ENCODE results near the gene RTN4R.

The RTN4R gene

GRCh38 chr22:20249797-20250354 lies 18.2 kb downstream of the RTN4R start:
- intact Hi-C loops (cut with DNase I) = no loop called here
- DNase-seq = peak in 29 of 42 donors; percentile 31 to 77 (median 56)

- DNase-seq = no peak
- intact Hi-C loops (cut with DNase I) = no loop called here
Measured at GRCh38 chr22:20248461-20248978, 19.6 kb downstream of the RTN4R start.

DNA sequence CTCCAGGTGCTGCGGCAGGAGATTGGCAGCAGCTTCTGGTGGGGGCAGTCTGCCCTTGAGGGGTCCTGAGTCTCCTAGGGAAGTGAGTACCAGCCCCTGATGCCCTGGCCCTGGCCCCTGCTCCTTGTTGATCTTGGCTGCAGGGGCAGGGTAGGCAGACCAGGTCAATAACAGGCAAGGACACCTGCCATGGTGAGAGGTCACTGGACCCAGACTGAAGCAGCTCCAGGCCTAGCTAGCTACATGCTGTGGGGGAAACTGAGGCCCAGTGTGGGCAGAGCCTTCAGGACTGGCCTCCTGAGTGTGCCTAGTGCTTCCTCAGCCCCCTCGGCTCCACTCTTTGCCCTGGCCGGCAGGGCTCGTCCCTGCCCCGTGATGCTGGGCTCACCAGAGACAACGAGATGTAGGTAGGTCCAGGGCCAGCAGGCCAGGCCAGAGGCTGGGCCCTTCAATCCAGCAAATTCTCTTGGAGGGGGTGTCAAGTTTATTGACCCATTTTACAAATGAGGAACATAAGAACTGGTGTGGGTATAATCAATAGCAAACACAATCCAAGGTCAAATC lies 20.4 kb downstream of the RTN4R start:
- DNase-seq = no peak
- intact Hi-C loops (cut with DNase I) = no loop called here

GRCh38 chr22:20247010-20247505 lies 21.1 kb downstream of the RTN4R start:
- DNase-seq = no peak
- intact Hi-C loops (cut with DNase I) = no loop called here

- intact Hi-C loops (cut with DNase I) = no loop called here
- DNase-seq = no peak
Measured at GRCh38 chr22:20246368-20247009, 21.6 kb downstream of the RTN4R start.

- intact Hi-C loops (cut with DNase I) = no loop called here
- DNase-seq = no peak
Measured at GRCh38 chr22:20245577-20246367, 22.3 kb downstream of the RTN4R start.

GRCh38 chr22:20244691-20245576 lies 23.2 kb downstream of the RTN4R start:
- intact Hi-C loops (cut with DNase I) = no loop called here

DNA sequence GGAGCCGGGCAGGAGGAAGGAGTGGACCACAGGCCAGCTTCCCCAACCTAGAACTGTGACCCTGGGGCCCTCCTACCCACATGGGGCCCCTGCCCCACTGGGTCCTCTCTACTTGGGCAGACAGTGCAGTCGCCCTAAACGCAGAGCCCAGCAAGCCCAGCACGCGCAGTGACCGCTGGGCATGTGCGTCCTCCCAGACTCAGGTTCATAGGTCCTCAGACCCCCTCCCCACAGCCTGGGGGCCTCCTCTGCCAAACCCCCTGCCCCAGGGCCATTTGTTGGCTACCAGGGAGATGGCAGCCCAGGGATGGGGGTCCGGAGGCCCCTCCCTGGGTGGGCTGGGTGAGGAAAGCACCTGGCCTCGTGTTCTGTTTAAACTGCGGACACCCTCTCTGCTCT lies 23.9 kb downstream of the RTN4R start:
- no peak for DNase-seq
- intact Hi-C loops (cut with DNase I) = no loop called here

More at GRCh38 chr22:20244691-20245576, 23.2 kb downstream of the RTN4R start:
- DNase-seq = no peak

DNA sequence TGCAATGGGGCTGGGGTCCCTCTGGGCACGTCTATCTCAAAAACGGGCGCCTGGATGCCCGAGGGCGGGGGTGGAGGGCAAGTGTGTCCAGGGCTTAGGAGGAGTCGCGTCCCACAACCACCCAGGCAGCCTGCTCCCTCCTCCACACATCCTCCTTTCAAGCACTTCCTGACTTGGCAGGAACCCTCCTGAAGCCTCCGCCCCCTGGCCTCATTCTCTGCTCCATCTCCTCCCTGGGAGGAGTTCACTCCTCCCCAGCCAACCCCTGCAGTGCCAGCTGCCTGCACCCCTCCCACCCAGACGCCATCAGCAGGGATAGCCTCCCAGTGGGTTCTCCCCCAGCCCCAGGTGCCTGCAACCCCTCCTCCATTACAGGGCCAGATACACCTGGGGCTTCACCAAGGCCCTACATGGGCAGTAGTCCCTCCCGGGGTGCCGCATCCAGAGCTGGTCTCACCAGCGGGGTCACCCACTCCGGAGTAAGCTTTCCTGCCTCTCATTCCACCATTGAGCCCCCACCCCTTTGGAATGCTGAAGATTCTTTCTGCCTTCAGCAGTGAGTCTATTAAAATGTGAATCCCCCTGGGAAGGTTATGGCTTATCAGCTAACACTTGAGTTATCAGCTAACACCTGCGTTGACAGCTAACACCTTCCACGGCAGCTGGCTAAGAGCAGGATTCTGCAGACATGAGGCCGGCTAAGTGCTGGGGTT lies 24.4 kb downstream of the RTN4R start:
- DNase-seq = peak; percentile 51 to 96 (median 82)
- intact Hi-C loops (cut with DNase I) = no loop called here

DNA sequence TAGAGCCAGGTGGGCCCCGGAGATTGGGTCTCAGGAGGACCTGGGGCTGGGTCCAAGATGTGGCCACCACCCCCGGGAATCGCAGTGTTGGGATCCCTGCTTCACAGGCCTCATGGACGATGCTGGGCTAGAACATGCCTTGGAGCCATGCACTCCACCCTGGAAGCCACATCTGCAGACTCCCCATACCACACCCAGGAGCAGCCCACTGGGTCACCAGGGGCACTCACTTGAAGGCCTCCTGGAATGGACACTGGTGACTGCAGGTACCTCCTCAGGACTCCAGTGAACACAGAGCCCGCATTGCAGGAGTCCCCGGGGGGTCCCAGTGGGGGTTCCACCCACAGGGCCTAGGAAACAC lies 25.0 kb downstream of the RTN4R start:
- intact Hi-C loops (cut with DNase I) = no loop called here
- DNase-seq = no peak

GRCh38 chr22:20242393-20243175 lies 25.5 kb downstream of the RTN4R start:
- intact Hi-C loops (cut with DNase I) = no loop called here
- no peak for DNase-seq

- intact Hi-C loops (cut with DNase I) = no loop called here
- DNase-seq = peak in 36 of 42 donors; percentile 24 to 84 (median 59)
Measured at GRCh38 chr22:20241579-20242392, 26.3 kb downstream of the RTN4R start.

DNA sequence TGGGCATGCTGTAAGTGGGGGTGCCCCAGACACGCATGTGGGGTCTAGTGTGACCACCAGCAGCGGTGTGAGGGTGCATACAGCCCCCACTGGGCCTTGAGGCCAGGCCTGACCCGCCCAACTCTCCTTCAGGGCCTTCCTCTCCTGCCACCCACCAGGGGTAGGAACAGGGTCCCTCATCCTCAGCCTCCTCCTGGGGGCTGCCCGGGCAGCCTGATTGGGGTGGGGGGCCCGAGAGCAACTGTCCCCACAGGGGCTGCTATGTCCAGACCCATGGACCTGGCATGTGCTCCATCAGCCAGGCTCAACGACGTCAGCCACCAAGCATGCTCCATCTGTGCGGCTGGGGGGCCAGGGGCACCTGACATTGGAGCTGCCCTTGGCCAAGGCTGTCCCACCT lies 27.2 kb downstream of the RTN4R start:
- no peak for DNase-seq
- intact Hi-C loops (cut with DNase I) = no loop called here

DNA sequence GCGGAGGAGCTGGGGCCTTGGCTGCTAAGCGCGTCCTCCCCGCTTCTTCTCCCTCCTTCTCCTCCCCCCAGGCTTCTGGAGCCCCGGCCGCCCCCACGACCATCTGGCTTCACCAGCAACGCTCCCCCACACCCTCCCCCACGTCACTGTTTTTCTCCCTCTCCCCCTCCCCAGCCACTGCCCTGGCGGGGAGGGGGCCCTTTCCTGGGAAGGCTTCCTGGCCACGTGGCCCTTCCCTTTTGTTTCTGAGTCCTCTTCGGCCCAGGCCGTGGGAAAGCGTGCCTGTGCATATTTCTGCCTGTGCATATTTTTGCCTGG lies 27.7 kb downstream of the RTN4R start:
- intact Hi-C loops (cut with DNase I) = no loop called here
- DNase-seq = peak in 39 of 42 donors; percentile 29 to 80 (median 58)

DNA sequence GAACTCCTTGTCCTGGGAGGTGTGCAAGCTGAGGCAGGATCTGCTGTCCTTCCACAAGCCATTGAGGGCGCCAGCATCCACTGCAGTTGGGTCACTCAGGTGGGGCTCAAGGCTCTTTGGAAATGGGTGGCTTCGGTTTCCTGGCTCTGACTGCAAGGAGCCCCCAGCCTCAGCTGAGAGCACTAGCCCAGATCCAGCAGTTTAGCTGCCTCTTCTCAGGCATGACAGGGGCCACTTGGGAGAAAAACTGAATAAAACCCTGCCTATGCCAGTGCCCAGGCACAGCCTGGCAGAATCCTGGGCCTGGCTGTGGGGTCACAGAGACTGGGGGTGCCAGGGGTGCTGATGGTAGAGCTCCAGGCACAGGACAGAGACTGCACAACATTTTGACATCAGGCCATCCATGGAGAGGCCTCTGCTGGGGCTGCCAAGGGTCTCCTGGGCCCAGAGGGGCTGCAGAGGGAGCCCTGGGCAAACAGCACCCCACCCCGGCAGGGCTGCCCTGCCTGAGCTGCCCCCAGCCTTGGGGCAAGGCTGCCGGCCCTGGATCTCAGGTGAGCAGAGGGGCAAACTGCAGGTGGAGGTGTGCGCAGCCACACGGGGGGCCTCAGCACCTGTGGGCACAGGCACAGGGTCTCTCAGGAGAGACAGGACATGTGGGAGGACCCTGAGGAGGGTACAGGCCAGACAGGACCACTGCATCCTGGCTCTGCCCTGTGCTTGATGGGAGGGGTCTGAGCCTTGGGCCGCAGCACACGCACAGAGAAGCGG lies 28.3 kb downstream of the RTN4R start:
- no peak for DNase-seq
- intact Hi-C loops (cut with DNase I) = no loop called here
